ENCODE measurements around the gene PMPCB. TPM values are rescaled to one million over a fixed set of nuclear protein-coding genes. Genes with fewer than 3 reads are reported as not detected.
"Not testable (repeated sequence)": the region's sequence is repeated elsewhere in the genome, so short reads cannot be mapped to it uniquely, and the experiment has no call there.

The PMPCB gene
- total RNA-seq: 10 to 100 TPM; 25.1 to 51.3 (median 40.2) TPM

GRCh38 chr7:103296901-103297836 is at the start of gene PMPCB:
Gene PMPCB (plus strand): TSS chr7:103297435. CDS start chr7:103297460, 25 bp downstream.
- H3K4me1 ChIP-seq: peaks cover 11 to 14% of the 10 kb centered on the region in 2 donors
- peak in 1 of 2 donors; percentile 27 for TF ChIP-seq POLR2A (IDR thresholded peaks at IDR 0.05)
- peak; percentile 94 to 98 (median 94) for TF ChIP-seq CTCF (IDR thresholded peaks at IDR 0.05 in 4 of 5, conservative IDR thresholded peaks at IDR 0.05 in 1 of 5)
- in situ Hi-C loops (cut with MboI; ENCODE audit: low sequenced_read_pairs in 4 of 4) (no loop called here), intact Hi-C loops (cut with DNase I; ENCODE audit: low total_unique reads) (loop anchor here (2.0 to 5.0 kb wide), 2 partner anchors 48 to 110 kb away; partner anchors contain the start of gene DNAJC2)
- ATAC-seq (peak; percentile 97 to 99), DNase-seq (peak; percentile 87 to 93)
- H3K36me3 ChIP-seq: peaks cover 0 to 37% of the 10 kb centered on the region in 2 donors
- no peaks in the 10 kb centered on the region for H3K9me3 ChIP-seq
- H3K4me3 ChIP-seq: peak within 1 kb of the TSS; percentile 75 to 96 (median 88)
- H3K27me3 ChIP-seq: no peaks in the 10 kb centered on the region
- peak within 1 kb of the TSS; percentile 76 to 87 (median 82) for H3K27ac ChIP-seq

DNA sequence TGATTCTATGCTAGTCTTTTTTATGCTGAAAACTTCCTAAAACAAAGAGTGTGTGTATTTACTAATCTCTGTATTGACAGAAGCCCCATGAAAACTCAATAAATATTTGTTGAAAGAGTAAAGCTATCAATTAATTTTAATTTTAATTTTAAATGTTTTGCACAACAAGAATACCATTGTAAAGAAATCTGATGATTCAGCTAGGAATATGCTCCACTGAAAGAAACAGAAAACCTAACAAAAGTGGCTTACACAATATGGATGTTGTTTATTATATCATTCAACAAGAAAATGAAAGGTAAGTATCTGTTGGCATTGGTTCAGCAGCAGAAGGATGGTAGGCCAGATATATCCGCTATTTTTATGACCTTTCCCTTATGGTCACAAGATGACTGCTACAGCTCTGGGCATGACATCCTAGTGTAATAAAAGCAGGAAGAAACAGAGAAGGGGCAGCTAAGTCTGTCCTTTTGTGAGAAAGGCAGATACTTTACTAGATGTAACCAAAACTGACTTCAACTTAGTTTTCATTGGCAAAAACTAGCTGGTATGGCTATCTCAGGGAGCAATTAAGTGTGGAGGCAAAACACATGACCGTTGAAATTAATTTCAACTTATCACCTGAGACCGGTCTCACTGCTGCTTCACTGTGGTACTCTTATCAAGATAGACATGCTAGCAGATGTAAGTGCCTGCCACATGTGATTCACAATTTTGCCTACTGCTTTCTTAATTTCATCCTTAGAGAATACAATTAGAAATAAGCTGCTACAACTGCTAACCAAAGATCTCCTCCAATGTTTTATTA is 43.3 kb upstream of the PMPCB start:
- intact Hi-C loops (cut with DNase I; ENCODE audit: low total_unique reads); in situ Hi-C loops (cut with MboI; ENCODE audit: low sequenced_read_pairs in 4 of 4); H3K9me3 ChIP-seq; DNase-seq; H3K4me1 ChIP-seq; H3K4me3 ChIP-seq; H3K36me3 ChIP-seq; H3K27me3 ChIP-seq; ATAC-seq; H3K27ac ChIP-seq: not testable (repeated sequence)

- ATAC-seq: not testable (repeated sequence)
Measured at GRCh38 chr7:103264054-103264453, 33.2 kb upstream of the PMPCB start.

DNA sequence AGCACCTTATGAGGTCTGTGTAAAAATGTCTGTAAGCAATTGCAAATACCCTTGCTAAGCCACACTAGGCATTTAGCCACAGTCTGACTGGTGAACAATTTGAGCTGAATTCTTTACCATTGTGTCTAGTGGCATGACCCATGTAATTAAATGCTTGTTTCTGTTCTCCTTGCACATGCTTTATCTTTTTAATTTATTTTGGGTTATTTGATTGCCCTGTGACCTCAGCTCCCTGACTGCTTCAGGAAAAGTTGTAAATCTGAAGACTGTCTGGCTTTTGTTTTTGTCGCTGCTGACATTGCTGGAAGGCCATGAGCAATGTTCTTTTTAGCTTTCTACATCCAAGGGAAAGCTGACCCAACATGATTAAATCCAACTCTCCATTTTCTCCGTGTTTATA is 31.0 kb upstream of the PMPCB start:
- in situ Hi-C loops (cut with MboI; ENCODE audit: low sequenced_read_pairs in 4 of 4); H3K9me3 ChIP-seq; H3K27ac ChIP-seq; H3K36me3 ChIP-seq; H3K4me1 ChIP-seq; ATAC-seq; H3K27me3 ChIP-seq; intact Hi-C loops (cut with DNase I; ENCODE audit: low total_unique reads); DNase-seq; H3K4me3 ChIP-seq: not testable (repeated sequence)

More at GRCh38 chr7:103264054-103264453, 33.2 kb upstream of the PMPCB start:
- H3K4me1 ChIP-seq; intact Hi-C loops (cut with DNase I; ENCODE audit: low total_unique reads); H3K9me3 ChIP-seq; DNase-seq; H3K4me3 ChIP-seq; H3K36me3 ChIP-seq; H3K27ac ChIP-seq; in situ Hi-C loops (cut with MboI; ENCODE audit: low sequenced_read_pairs in 4 of 4); H3K27me3 ChIP-seq: not testable (repeated sequence)

DNA sequence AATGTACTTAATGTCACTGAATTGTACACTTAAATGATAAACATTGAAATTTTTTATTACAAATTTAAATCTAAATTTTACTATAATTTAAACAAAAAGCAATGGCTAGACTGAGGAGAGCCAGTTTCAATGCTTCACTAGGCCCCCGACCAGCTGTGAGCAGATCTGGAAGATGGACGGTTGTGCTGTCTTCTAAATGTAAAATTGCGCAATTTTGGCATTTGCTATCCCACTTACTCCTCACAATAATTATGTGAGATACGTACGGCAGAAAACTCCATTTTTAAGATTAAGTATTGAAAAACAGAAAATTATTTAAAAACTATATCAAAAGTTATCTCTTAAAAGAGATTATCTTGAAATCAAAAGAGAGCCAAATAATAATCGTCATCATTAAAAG is 23.9 kb upstream of the PMPCB start:
- H3K36me3 ChIP-seq; DNase-seq; H3K27ac ChIP-seq; H3K4me1 ChIP-seq; H3K4me3 ChIP-seq; in situ Hi-C loops (cut with MboI; ENCODE audit: low sequenced_read_pairs in 4 of 4); ATAC-seq; H3K9me3 ChIP-seq; H3K27me3 ChIP-seq; intact Hi-C loops (cut with DNase I; ENCODE audit: low total_unique reads): not testable (repeated sequence)

DNA sequence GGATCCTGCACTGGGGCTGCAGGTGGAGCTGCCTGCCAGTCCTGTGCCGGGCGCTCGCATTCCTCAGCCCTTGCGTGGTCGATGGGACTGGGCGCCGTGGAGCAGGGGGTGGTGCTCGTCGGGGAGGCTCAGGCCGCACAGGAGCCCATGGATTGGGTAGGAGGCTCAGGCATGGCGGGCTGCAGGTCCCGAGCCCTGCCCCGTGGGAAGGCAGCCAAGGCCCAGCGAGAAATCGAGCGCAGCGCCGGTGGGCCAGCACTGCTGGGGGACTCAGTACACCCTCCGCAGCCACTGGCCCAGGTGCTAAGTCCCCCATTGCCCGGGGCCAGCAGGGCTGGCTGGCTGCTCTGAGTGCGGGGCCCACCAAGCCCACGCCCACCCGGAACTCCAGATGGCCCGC is 22.4 kb upstream of the PMPCB start:
- H3K27me3 ChIP-seq; H3K9me3 ChIP-seq; DNase-seq; H3K4me1 ChIP-seq; H3K27ac ChIP-seq; H3K36me3 ChIP-seq; intact Hi-C loops (cut with DNase I; ENCODE audit: low total_unique reads); H3K4me3 ChIP-seq; in situ Hi-C loops (cut with MboI; ENCODE audit: low sequenced_read_pairs in 4 of 4); ATAC-seq: not testable (repeated sequence)

DNA sequence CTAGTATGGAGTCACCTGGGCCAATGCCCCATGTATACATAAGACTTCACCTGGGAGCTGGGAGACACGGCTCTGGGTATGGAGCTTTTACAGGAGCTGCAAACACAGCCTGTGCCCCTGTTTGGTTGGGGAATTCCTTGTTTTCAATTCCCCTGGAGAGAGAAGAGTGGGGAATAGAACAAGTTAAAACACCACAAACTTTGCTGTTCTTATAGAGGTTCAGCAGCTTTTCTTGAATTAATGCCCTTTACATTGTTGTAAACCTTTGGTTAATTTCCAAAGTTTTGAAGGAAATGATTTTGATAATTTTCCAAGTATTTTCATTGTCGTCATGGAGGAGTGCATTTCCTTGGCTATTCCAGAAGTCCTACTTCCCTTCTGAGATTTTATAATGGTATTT is 19.0 kb upstream of the PMPCB start:
- H3K27ac ChIP-seq; H3K4me1 ChIP-seq; intact Hi-C loops (cut with DNase I; ENCODE audit: low total_unique reads); in situ Hi-C loops (cut with MboI; ENCODE audit: low sequenced_read_pairs in 4 of 4); H3K27me3 ChIP-seq; H3K9me3 ChIP-seq; H3K4me3 ChIP-seq; ATAC-seq; DNase-seq; H3K36me3 ChIP-seq: not testable (repeated sequence)

DNA sequence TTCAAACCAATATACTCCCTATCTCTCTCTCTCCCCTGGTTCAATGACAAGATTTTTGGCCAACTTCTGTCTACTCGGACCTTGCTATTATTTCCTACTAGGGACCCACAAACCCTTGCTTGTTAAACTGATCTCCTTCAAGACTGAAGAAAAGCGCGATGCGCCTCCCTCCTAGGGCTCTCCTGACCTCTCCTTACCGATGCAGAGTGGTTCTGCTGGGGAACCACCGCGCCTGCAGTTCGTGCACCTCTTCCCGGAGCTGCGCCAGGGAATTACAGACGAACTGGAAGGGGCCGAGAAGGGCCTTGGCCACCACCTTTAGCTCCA is 17.6 kb upstream of the PMPCB start:
- H3K27ac ChIP-seq: peak overlapping the region in 1 of 4 donors; percentile 26
- intact Hi-C loops (cut with DNase I; ENCODE audit: low total_unique reads); H3K4me1 ChIP-seq; H3K36me3 ChIP-seq; in situ Hi-C loops (cut with MboI; ENCODE audit: low sequenced_read_pairs in 4 of 4); DNase-seq; H3K27me3 ChIP-seq; H3K9me3 ChIP-seq; ATAC-seq: not testable (repeated sequence)
- H3K4me3 ChIP-seq: peak overlapping the region; percentile 61 to 73 (median 69)

DNA sequence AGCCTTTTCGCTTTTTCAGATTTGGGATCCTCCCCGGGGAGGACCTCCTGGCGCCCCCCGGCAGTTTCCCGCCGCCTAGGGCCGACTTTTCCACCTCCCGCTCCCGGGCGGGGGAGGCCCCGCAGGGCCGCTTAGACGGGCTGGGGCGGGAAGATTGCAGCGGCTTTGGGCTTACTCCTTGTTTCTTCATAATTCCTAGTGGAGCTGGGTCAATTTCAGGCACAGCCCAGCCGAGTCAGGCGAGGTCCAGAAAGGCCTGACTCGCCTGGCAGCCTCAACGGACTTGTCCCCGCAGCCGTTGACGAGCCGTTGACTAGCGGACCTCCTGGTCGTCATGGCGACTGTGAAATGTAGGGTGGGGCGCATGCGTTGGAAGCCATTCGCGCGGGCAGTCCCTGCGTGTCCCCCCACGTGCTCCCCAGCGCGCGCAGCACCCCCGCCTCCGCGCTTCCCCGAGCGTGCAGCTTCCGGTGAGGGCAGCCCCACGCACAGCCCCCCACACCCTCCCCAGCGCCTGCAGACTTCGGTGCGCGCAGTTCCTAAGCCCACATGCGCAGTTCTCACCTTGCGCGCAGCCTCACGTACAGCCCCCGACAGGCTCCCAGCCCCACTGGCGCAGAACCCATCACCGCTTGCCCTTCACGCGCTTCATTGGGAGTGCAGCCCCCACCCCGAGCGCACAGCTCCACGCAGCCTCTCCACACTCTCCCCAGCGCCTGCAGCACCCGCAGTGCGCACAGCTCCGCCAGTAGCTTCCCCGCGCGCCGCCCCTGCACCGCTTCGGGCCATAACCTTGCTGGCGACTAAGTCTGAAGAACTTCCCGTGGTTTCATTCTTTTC is 17.1 kb upstream of the PMPCB start:
- peak overlapping the region; percentile 61 to 73 (median 69) for H3K4me3 ChIP-seq
- H3K27me3 ChIP-seq; H3K36me3 ChIP-seq; H3K9me3 ChIP-seq; H3K4me1 ChIP-seq; intact Hi-C loops (cut with DNase I; ENCODE audit: low total_unique reads); in situ Hi-C loops (cut with MboI; ENCODE audit: low sequenced_read_pairs in 4 of 4): not testable (repeated sequence)
- ATAC-seq (peak; percentile 58 to 71), DNase-seq (peak; percentile 22 to 27)
- peak overlapping the region in 1 of 4 donors; percentile 26 for H3K27ac ChIP-seq

DNA sequence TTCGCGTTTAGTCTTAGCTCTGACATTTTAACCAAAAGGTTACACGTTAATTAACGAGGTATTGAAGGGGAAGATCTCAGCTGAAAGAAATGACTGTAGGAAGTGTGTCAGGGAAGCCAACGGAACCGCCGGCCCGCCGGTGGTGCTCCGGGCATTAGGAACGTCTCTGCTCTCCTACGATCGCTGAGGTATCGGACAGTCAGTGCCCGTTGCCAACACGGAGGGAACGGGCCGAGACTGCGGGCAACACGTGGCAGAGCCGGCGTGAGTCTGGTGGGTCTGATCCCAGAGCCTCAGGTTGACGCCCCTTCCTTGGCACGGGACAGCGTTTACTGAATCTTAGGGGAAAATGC is 16.5 kb upstream of the PMPCB start:
- H3K36me3 ChIP-seq; in situ Hi-C loops (cut with MboI; ENCODE audit: low sequenced_read_pairs in 4 of 4); H3K4me1 ChIP-seq; H3K9me3 ChIP-seq; H3K27me3 ChIP-seq; ATAC-seq; intact Hi-C loops (cut with DNase I; ENCODE audit: low total_unique reads); DNase-seq: not testable (repeated sequence)
- H3K27ac ChIP-seq: peak overlapping the region in 1 of 4 donors; percentile 26
- peak overlapping the region; percentile 61 to 73 (median 69) for H3K4me3 ChIP-seq
